Spleen (tissue), 11 donors: Measurements from ENCODE around the gene PPL. TPM values are rescaled to one million over a fixed set of nuclear protein-coding genes. Genes with fewer than 3 reads are reported as not detected.

ENCODE experiments used
- DNase-seq: peaks from one replicate; pipeline ENCODE4 v3.0.0-alpha.2; 2020
- H3K27ac ChIP-seq, 8 donors: fragments of 200-600 bp; sonication (generic) in 7 of 8; 1 replicate in 4 of 8; 2 replicates in 4 of 8; pipeline versions ENCODE4 v1.5.0 to v1.8.0; 2016 to 2021; ENCODE audit warnings: inconsistent platforms in 4 of 8, mild to moderate bottlenecking in 4 of 8, moderate library complexity in 1 of 8
- H3K27me3 ChIP-seq, 7 donors: fragments of 200-600 bp; sonication (generic) in 6 of 7; replicated peaks in 1 of 7; 1 replicate in 4 of 7; 2 replicates in 3 of 7; pipeline versions ENCODE4 v1.5.0 to v1.8.0; 2016 to 2021; ENCODE audit warnings: inconsistent platforms in 3 of 7, mild to moderate bottlenecking in 1 of 7
- H3K36me3 ChIP-seq, 6 donors: fragments of 200-600 bp; sonication (generic) in 5 of 6; 1 replicate in 4 of 6; 2 replicates in 2 of 6; pipeline versions ENCODE4 v1.5.0 to v1.8.0; 2016 to 2021; ENCODE audit warnings: inconsistent platforms in 2 of 6
- H3K4me1 ChIP-seq, 6 donors: fragments of 200-600 bp; sonication (generic) in 5 of 6; 1 replicate in 3 of 6; 2 replicates in 3 of 6; pipeline versions ENCODE4 v1.5.0 to v1.8.0; 2016 to 2021; ENCODE audit warnings: inconsistent platforms in 3 of 6
- H3K4me3 ChIP-seq, 8 donors: fragments of 200-600 bp; sonication (generic) in 7 of 8; 1 replicate in 4 of 8; 2 replicates in 4 of 8; pipeline versions ENCODE4 v1.5.0 to v1.8.0; 2016 to 2021; ENCODE audit warnings: inconsistent platforms in 4 of 8, mild to moderate bottlenecking in 4 of 8, moderate library complexity in 2 of 8
- H3K9me3 ChIP-seq, 8 donors: fragments of 200-600 bp; sonication (generic) in 7 of 8; 1 replicate in 4 of 8; 2 replicates in 4 of 8; pipeline versions ENCODE4 v1.5.0 to v1.8.0; 2016 to 2021; ENCODE audit warnings: inconsistent platforms in 4 of 8
- CTCF ChIP-seq, 11 experiments: fragments of 200-600 bp in 7 of 11; fragments of 450-650 bp in 4 of 11; sonication (generic) in 4 of 11; IDR thresholded peaks in 8 of 11; conservative IDR thresholded peaks in 3 of 11; 1 replicate in 7 of 11; 2 replicates in 4 of 11; pipeline versions ENCODE4 v1.4.0 to v1.8.0; 2016 to 2021; ENCODE audit warnings: antibody characterized with exemption in 11 of 11, inconsistent platforms in 4 of 11, mild to moderate bottlenecking in 1 of 11
- POLR2A ChIP-seq, 3 donors: fragments of 450-650 bp; IDR thresholded peaks; one replicate each; pipeline ENCODE4 v1.5.1; 2017; ENCODE audit warnings: antibody characterized with exemption in 3 of 3, mild to moderate bottlenecking in 1 of 3
- POLR2AphosphoS5 ChIP-seq, 3 donors: sonication (generic); formaldehyde crosslinking; IDR thresholded peaks; one replicate each; pipeline ENCODE4 v1.5.1; 2017; ENCODE audit warnings: antibody characterized with exemption in 3 of 3
- WGBS, 5 donors: extraction: QIAGEN DNeasy Blood & Tissue Kit in 3 of 5; methylation state at CpG; one replicate each; pipeline versions ENCODE4 v1.1.5 to v1.1.7; 2013 to 2018; 5-methylcytosine and 5-hydroxymethylcytosine counted together
- intact Hi-C: fragments of 100-400 bp; cut with DNase I; formaldehyde crosslinking; loops from one replicate; pipeline ENCODE4 v1.15.0; 2023; ENCODE audit warnings: low total_unique reads
- polyA plus RNA-seq, 3 donors: library from polyadenylated mRNA; stranded (reverse); fragments of 200-250 nt; gene quantifications; one replicate each; pipeline ENCODE4 v1.2.1, GENCODE V29; 2013
- total RNA-seq, 7 donors: library from RNA; depleted of rRNA in 3 of 7; stranded (reverse); fragments of >200 nt in 3 of 7; fragmentation: NEBNext Ultra II Directional in 4 of 7; extraction: Animal tissue kit (Norgen Biotek cat#: 25700) in 4 of 7; gene quantifications; one replicate each; pipeline versions ENCODE4 v1.1.0 to v1.2.1, GENCODE V29; 2016 to 2021
- donor health status: healthy with polysubstance abuse.
- donor health status: DM: no; HTN: no; CAD: no; lungs with moderate emphysema.
- donor health status: DM: no; HTN: no; CAD: no.
- donor health status: Bipolar disorder and iron deficiency.
- donor health status: healthy.
- donor health status: DM: no; HTN: no; CAD: no.
- donor health status: DM: yes; HTN: yes; CAD: no.

Gene PPL
- total and polyA plus RNA-seq, 10 donors: 0.11 to 0.77 (median 0.20) TPM; not detected in 3

GRCh38 chr16:4868026-4868425 lies 68.9 kb downstream of the PPL start:
- H3K27ac ChIP-seq: no peak overlapping the region
- intact Hi-C loops: no loop called here
- H3K4me1 ChIP-seq: peaks cover 0 to 62% (median 17%) of the 10 kb centered on the region in 6 donors
- no peak for DNase-seq
- H3K36me3 ChIP-seq: peaks cover 0 to 99% (median 58%) of the 10 kb centered on the region in 6 donors
- no peak overlapping the region for H3K4me3 ChIP-seq
- TF ChIP-seq POLR2A (IDR thresholded peaks at IDR 0.05): no peak
- no peaks in the 10 kb centered on the region for H3K27me3 ChIP-seq
- 92 to 97% (median 94%) methylated on average over 5 of the region's 5 CpGs for WGBS, 5 donors
- H3K9me3 ChIP-seq: no peaks in the 10 kb centered on the region

GRCh38 chr16:4866586-4866985 lies 70.4 kb downstream of the PPL start:
- Histone ChIP-seq H3K9me3 (no peaks in the 10 kb centered on the region), H3K27ac (no peak overlapping the region), H3K36me3 (peaks cover 0 to 99% (median 53%) of the 10 kb centered on the region in 6 donors), H3K27me3 (no peaks in the 10 kb centered on the region), H3K4me1 (peaks cover 0 to 71% (median 26%) of the 10 kb centered on the region in 6 donors), H3K4me3 (no peak overlapping the region)
- no peak for DNase-seq
- intact Hi-C loops: no loop called here
- TF ChIP-seq CTCF (IDR thresholded peaks at IDR 0.05 in 8 of 11, conservative IDR thresholded peaks at IDR 0.05 in 3 of 11) (no peak), POLR2AphosphoS5 (IDR thresholded peaks at IDR 0.05) (no peak), POLR2A (IDR thresholded peaks at IDR 0.05) (no peak)
- WGBS, 5 donors: 94 to 98% (median 96%) methylated on average over 12 of the region's 12 CpGs

DNA sequence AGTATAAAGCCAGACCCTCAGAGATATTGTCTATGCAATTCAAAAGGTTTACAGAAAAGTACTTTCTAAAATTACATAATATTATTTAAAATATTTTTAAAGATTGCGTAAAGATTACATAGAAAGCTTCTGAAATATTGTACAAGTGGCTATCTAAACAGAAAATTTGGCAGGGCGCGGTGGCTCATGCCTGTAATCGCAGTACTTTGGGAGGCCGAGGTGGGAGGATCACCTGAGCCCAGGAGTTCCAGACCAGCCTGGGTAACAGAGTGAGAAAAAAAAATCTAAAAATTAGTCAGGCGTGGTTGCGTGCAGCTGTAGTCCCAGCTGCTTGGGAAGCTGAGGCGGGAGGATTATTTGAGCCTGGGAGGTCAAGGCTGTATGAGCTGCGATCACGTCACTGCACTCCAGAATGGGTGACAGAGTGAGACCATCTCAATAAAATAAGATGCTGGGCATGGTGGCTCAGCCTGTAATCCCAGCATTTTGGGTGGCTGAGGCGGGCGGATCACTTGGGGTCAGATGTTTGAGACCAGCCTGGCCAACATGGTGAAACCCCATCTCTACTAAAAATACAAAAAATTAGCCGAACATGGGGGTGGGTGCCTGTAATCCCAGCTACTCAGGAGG lies 71.6 kb downstream of the PPL start:
- H3K27me3 ChIP-seq: no peaks in the 10 kb centered on the region
- no peak overlapping the region for H3K4me3 ChIP-seq
- 79 to 95% (median 89%) methylated on average over 13 of the region's 13 CpGs for WGBS, 5 donors
- no peaks in the 10 kb centered on the region for H3K9me3 ChIP-seq
- intact Hi-C loops: no loop called here
- TF ChIP-seq POLR2A (IDR thresholded peaks at IDR 0.05) (no peak), POLR2AphosphoS5 (IDR thresholded peaks at IDR 0.05) (no peak), CTCF (IDR thresholded peaks at IDR 0.05 in 8 of 11, conservative IDR thresholded peaks at IDR 0.05 in 3 of 11) (no peak)
- peak overlapping the region in 2 of 8 donors; percentile 62 to 90 for H3K27ac ChIP-seq
- H3K36me3 ChIP-seq: peaks cover 0 to 99% (median 53%) of the 10 kb centered on the region in 6 donors
- no peak for DNase-seq
- H3K4me1 ChIP-seq: peaks cover 0 to 83% (median 33%) of the 10 kb centered on the region in 6 donors

DNA sequence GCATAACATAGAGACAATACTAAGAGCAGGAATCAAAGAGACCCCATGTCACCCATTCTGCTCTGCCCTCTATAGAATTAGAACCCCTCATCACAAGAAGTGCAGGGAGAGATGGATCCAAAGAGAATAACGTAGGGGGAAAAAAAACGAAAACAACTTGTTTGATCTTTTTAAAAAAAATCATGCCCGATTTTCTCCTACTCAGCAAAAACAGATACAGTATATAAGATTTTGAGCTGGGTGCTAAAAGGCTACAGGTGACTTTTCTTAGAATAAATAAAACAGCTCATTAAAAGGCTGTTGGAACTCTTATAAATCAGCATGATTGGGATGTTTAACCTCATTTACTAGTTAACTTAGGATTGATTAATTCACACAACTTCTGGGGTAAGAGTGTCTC lies 72.2 kb downstream of the PPL start:
- H3K36me3 ChIP-seq: peaks cover 0 to 99% (median 53%) of the 10 kb centered on the region in 6 donors
- DNase-seq: no peak
- TF ChIP-seq POLR2A (IDR thresholded peaks at IDR 0.05): no peak
- no peak for TF ChIP-seq POLR2AphosphoS5 (IDR thresholded peaks at IDR 0.05)
- TF ChIP-seq CTCF (IDR thresholded peaks at IDR 0.05 in 8 of 11, conservative IDR thresholded peaks at IDR 0.05 in 3 of 11): no peak
- peaks cover 0 to 89% (median 35%) of the 10 kb centered on the region in 6 donors for H3K4me1 ChIP-seq
- intact Hi-C loops: no loop called here
- WGBS, 5 donors: 78 to 92% (median 83%) methylated on average over 3 of the region's 3 CpGs
- no peaks in the 10 kb centered on the region for H3K9me3 ChIP-seq
- H3K27ac ChIP-seq: peak overlapping the region in 5 of 8 donors; percentile 61 to 90 (median 76)
- no peaks in the 10 kb centered on the region for H3K27me3 ChIP-seq
- H3K4me3 ChIP-seq: peak overlapping the region in 1 of 8 donors; percentile 13
